Measurements from ENCODE around the gene CDHR5.

Gene CDHR5

DNA sequence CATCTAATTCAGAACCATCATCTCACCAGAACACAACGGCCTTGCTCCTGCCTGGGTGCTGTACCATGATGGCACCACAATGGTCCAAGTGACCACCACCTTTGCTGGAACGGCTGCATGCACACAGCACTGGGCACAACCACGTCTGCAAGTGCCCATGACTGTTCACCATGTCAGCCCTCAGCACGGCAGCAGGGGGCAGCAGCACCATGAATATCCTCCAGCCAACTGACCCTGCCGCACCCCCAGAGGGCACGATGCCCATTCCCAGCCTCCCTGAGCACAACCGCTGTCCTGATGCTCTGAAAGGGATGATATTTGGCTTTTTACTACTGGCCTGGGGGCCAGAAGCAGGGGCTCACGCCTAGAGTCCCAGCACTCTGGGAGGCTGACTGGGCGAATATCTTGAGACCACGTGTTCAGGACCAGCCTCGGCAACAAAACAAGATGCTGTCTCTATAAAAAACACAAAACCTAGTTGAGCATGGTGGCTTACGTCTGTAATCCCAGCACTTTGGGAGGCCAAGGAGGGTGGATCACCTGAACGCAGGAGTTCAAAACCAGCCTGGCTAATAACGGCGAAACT, 38.0 kb upstream of the CDHR5 start:
- TF ChIP-seq, protein P1, sequence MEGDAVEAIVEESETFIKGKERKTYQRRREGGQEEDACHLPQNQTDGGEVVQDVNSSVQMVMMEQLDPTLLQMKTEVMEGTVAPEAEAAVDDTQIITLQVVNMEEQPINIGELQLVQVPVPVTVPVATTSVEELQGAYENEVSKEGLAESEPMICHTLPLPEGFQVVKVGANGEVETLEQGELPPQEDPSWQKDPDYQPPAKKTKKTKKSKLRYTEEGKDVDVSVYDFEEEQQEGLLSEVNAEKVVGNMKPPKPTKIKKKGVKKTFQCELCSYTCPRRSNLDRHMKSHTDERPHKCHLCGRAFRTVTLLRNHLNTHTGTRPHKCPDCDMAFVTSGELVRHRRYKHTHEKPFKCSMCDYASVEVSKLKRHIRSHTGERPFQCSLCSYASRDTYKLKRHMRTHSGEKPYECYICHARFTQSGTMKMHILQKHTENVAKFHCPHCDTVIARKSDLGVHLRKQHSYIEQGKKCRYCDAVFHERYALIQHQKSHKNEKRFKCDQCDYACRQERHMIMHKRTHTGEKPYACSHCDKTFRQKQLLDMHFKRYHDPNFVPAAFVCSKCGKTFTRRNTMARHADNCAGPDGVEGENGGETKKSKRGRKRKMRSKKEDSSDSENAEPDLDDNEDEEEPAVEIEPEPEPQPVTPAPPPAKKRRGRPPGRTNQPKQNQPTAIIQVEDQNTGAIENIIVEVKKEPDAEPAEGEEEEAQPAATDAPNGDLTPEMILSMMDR (IDR thresholded peaks at IDR 0.05; ENCODE audit: low read depth, low read length): peak; percentile 92
- H3K36me3 ChIP-seq: peaks cover 56% of the 10 kb centered on the region

DNA sequence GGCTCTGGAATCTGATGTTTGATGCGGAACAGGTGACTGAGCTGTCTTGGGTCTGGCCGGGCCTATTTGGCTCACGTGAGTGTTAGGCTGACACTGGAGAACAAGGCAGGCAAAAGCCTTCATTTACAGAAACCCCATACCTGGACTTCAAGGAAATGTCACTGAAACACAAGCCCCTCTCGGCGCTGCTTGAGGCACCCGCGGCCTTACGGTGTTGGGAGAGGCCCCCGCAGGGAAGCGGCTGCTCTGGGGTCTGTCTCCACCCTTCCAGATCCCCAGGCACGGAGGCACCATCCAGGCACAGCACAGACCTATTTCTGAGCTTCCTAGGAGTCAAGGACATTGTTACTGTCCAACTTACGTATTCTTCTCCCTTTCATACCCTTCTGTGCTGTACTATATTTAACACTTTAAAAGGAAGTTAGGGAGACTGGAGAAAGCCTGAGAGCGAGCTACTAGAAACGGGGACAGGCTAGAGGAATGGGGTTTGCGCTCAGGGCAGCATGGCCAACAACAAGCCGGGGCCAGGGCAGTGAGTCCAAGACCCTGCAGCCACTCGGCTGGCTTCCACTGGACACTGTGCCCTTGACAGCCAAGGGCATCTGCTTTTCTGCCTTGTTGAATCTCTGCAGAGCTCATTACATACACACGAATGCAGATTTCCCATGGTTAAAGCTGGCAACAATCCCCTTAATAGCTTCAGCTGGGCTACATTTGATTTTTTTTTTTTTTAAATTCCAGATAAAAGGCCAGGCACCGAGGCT, 36.1 kb upstream of the CDHR5 start:
- Histone ChIP-seq H3K27ac (no peak overlapping the region), H3K27me3 (ENCODE audit: insufficient read depth, low read depth, severe bottlenecking) (no peaks in the 10 kb centered on the region), H3K36me3 (peaks cover 63% of the 10 kb centered on the region), H3K9me3 (ENCODE audit: severe bottlenecking) (no peaks in the 10 kb centered on the region), H3K4me3 (ENCODE audit: low read depth, low read length) (no peak overlapping the region)
- no peak for DNase-seq
- TF ChIP-seq, protein P1 (IDR thresholded peaks at IDR 0.05; ENCODE audit: low read depth, low read length): no peak

More for the DNA sequence above, 38.0 kb upstream of the CDHR5 start:
- Histone ChIP-seq H3K4me3 (ENCODE audit: low read depth, low read length) (no peak overlapping the region), H3K9me3 (ENCODE audit: severe bottlenecking) (no peaks in the 10 kb centered on the region), H3K27ac (no peak overlapping the region), H3K27me3 (ENCODE audit: insufficient read depth, low read depth, severe bottlenecking) (no peaks in the 10 kb centered on the region)
- DNase-seq: peak; percentile 68

DNA sequence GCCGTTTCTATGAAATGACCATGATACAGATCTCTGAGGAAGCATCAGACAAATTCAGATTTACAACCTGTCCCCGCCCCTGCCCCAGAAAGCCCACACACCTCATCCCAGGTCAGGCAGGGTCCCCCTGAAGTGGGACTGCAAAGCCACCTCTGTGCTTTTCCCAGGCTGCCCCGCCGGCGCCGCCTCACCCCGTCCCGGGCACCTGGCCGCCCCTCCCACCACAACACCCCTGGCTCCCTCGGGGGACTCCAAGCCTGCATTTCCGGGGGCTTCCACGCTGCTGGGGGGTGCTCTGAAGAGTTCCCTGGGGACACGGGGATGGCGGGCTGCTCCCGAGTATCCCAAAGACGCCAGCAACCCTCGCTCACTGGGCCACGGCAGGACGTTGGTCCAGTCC, 35.5 kb upstream of the CDHR5 start:
- DNase-seq: no peak
- TF ChIP-seq, protein P1 (IDR thresholded peaks at IDR 0.05; ENCODE audit: low read depth, low read length): no peak
- Histone ChIP-seq H3K36me3 (peaks cover 58% of the 10 kb centered on the region), H3K27ac (no peak overlapping the region), H3K4me3 (ENCODE audit: low read depth, low read length) (no peak overlapping the region), H3K9me3 (ENCODE audit: severe bottlenecking) (no peaks in the 10 kb centered on the region), H3K27me3 (ENCODE audit: insufficient read depth, low read depth, severe bottlenecking) (no peaks in the 10 kb centered on the region)

DNA sequence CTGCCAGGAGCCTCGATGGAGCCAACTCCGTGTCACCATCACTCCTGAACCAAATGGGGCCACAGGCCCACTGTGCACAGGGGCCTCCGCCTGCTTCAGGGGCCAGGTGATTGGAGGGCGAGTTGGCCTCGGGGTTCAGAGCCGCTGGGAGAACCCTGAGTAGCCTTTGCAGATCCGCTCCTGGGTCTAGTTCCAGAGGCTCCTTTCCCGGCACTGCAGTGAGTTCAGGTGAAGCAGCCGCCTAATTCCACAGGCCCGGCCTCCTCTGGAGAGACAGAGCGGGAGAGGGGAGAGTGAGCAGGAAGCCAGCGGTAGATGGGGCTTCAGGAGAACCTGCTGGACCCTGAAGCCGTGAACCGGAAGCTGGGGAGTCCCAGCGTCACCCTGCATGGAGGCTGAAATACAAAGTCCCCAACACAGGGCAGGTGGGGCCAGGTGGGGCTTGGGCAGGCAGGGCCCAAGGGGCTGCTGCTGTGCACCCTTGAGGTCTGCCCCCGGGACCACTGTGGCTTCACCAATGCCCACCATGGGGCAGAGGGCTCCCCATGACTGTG, 34.9 kb upstream of the CDHR5 start:
- no peak overlapping the region for H3K4me3 ChIP-seq (ENCODE audit: low read depth, low read length)
- TF ChIP-seq, protein P1 (IDR thresholded peaks at IDR 0.05; ENCODE audit: low read depth, low read length): no peak
- H3K27ac ChIP-seq: 0 out of 2 replicates have a peak overlapping the region, but pooled peaks have one; percentile 7
- peaks cover 62% of the 10 kb centered on the region for H3K36me3 ChIP-seq
- no peak for DNase-seq
- H3K9me3 ChIP-seq (ENCODE audit: severe bottlenecking): no peaks in the 10 kb centered on the region
- no peaks in the 10 kb centered on the region for H3K27me3 ChIP-seq (ENCODE audit: insufficient read depth, low read depth, severe bottlenecking)

DNA sequence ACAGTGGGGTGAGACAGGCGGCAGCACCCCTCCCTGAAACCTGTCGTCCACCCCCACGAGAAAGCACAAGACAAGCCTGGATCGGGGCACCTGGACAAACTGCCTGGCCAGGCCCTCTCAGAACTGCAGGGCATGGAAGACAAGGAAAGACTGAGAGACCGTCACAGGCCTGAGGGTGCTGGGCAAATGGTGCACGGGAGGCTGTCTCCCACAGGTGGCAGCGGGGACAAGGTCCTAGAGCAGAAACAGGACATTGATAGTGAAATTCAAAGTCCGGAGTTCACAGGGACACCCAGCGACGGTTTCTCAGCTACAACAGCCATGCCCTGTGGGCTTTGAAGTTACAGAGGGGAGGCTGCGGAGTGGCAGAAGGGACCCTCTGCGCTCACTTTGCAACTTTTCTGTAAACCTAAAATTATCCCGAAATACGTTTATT, 33.0 kb upstream of the CDHR5 start:
- Histone ChIP-seq H3K9me3 (ENCODE audit: severe bottlenecking) (no peaks in the 10 kb centered on the region), H3K36me3 (peaks cover 55% of the 10 kb centered on the region), H3K4me3 (ENCODE audit: low read depth, low read length) (no peak overlapping the region), H3K27ac (no peak overlapping the region), H3K27me3 (ENCODE audit: insufficient read depth, low read depth, severe bottlenecking) (no peaks in the 10 kb centered on the region)
- TF ChIP-seq, protein P1 (IDR thresholded peaks at IDR 0.05; ENCODE audit: low read depth, low read length): no peak
- DNase-seq: no peak

All from WERI-Rb-1 (cell line).